Neural progenitor cell (in vitro differentiated cells): ENCODE data around the gene RAD51AP1.

Experiments used
- CTCF ChIP-seq: fragments of 200-600 bp; sonication (generic); IDR thresholded peaks from 2 replicates; pipeline ENCODE4 v1.5.1; 2017; ENCODE audit warnings: antibody characterized with exemption, mild to moderate bottlenecking
- EZH2 ChIP-seq: fragments of 200-600 bp; sonication (generic); IDR thresholded peaks from 2 replicates; pipeline ENCODE4 v1.6.1; 2017; ENCODE audit warnings: antibody characterized with exemption, mild to moderate bottlenecking, moderate library complexity
- EZH2phosphoT487 ChIP-seq: fragments of 200-600 bp; sonication (generic); IDR thresholded peaks from 2 replicates; pipeline ENCODE4 v1.6.1; 2017; ENCODE audit warnings: antibody characterized with exemption

- TF ChIP-seq CTCF, result no peak
- no peak for TF ChIP-seq EZH2
- no peak for TF ChIP-seq EZH2phosphoT487
Observed at GRCh38 chr12:4545195-4545594, 6.5 kb downstream of the RAD51AP1 start.
